Measurements from ENCODE around the gene R3HDM4.
"Not testable (repeated sequence)": the region's sequence is repeated elsewhere in the genome, so short reads cannot be mapped to it uniquely, and the experiment has no call there.

R3HDM4 gene

GRCh38 chr19:854549-854948 is 58.5 kb downstream of the R3HDM4 start:
- DNase-seq (ENCODE audit: low spot score): no peak

- not testable (repeated sequence) for DNase-seq (ENCODE audit: low spot score)
Observed at GRCh38 chr19:853614-854220, 59.3 kb downstream of the R3HDM4 start.

- DNase-seq (ENCODE audit: low spot score): no peak
Observed at GRCh38 chr19:853014-853585, 59.9 kb downstream of the R3HDM4 start.

GRCh38 chr19:852136-853013 is 60.6 kb downstream of the R3HDM4 start, which contains the start of gene ELANE:
ELANE (plus strand) TSS chr19:852303; CDS start chr19:852329, 26 bp downstream.
- DNase-seq (ENCODE audit: low spot score): no peak

GRCh38 chr19:850979-851335 is 62.1 kb downstream of the R3HDM4 start:
- no peak for DNase-seq (ENCODE audit: low spot score)

GRCh38 chr19:850221-850978 is 62.6 kb downstream of the R3HDM4 start:
- no peak for DNase-seq (ENCODE audit: low spot score)

GRCh38 chr19:849195-849594 is 63.8 kb downstream of the R3HDM4 start:
- DNase-seq (ENCODE audit: low spot score): not testable (repeated sequence)

- DNase-seq (ENCODE audit: low spot score): no peak
Observed at GRCh38 chr19:848386-848921, 64.6 kb downstream of the R3HDM4 start.

All from hematopoietic multipotent progenitor cell treated with erythropoietin and hydrocortisone succinate and interleukin-3 and kit ligand, for 17 days (in vitro differentiated cells).